Measurements from ENCODE around the gene UBR3. TPM values are rescaled to one million over a fixed set of nuclear protein-coding genes. Genes with fewer than 3 reads are reported as not detected.
"Not testable (repeated sequence)": the region's sequence is repeated elsewhere in the genome, so short reads cannot be mapped to it uniquely, and the experiment has no call there.

The UBR3 gene
- total RNA-seq, 1 donor from 2014 or later, result 23.4 TPM

- no peak for DNase-seq (ENCODE audit: low spot score)
- Mint-ChIP-seq H3K4me1 (ENCODE audit: unreplicated experiment) (no peaks in the 10 kb centered on the region), H3K27me3 (ENCODE audit: unreplicated experiment) (no peaks in the 10 kb centered on the region), H3K9me3 (ENCODE audit: unreplicated experiment) (no peaks in the 10 kb centered on the region), H3K4me3 (ENCODE audit: unreplicated experiment) (no peak overlapping the region), H3K27ac (ENCODE audit: unreplicated experiment) (no peak overlapping the region), H3K36me3 (ENCODE audit: low read depth, unreplicated experiment) (no peaks in the 10 kb centered on the region)
- TF ChIP-seq CTCF (IDR thresholded peaks at IDR 0.05; ENCODE audit: unreplicated experiment), result no peak
Observed at GRCh38 chr2:169946092-169946491, 118.8 kb downstream of the UBR3 start.

- no peaks in the 10 kb centered on the region for H3K27me3 Mint-ChIP-seq (ENCODE audit: unreplicated experiment)
- DNase-seq (ENCODE audit: low spot score), result no peak
- no peak overlapping the region for H3K27ac Mint-ChIP-seq (ENCODE audit: unreplicated experiment)
- H3K4me3 Mint-ChIP-seq (ENCODE audit: unreplicated experiment), result no peak overlapping the region
- H3K4me1 Mint-ChIP-seq (ENCODE audit: unreplicated experiment), result no peaks in the 10 kb centered on the region
- H3K9me3 Mint-ChIP-seq (ENCODE audit: unreplicated experiment), result no peaks in the 10 kb centered on the region
- H3K36me3 Mint-ChIP-seq (ENCODE audit: low read depth, unreplicated experiment), result no peaks in the 10 kb centered on the region
- no peak for TF ChIP-seq CTCF (IDR thresholded peaks at IDR 0.05; ENCODE audit: unreplicated experiment)
Observed at GRCh38 chr2:169946546-169946945, 119.3 kb downstream of the UBR3 start.

GRCh38 chr2:169955940-169956339, 128.7 kb downstream of the UBR3 start:
- no peak overlapping the region for H3K4me3 Mint-ChIP-seq (ENCODE audit: unreplicated experiment)

GRCh38 chr2:169957219-169957618, 130.0 kb downstream of the UBR3 start:
- not testable (repeated sequence) for H3K9me3 Mint-ChIP-seq (ENCODE audit: unreplicated experiment); DNase-seq (ENCODE audit: low spot score); H3K27me3 Mint-ChIP-seq (ENCODE audit: unreplicated experiment); H3K27ac Mint-ChIP-seq (ENCODE audit: unreplicated experiment); H3K4me1 Mint-ChIP-seq (ENCODE audit: unreplicated experiment); H3K4me3 Mint-ChIP-seq (ENCODE audit: unreplicated experiment)
- peaks cover 18% of the 10 kb centered on the region for H3K36me3 Mint-ChIP-seq (ENCODE audit: low read depth, unreplicated experiment)

More at GRCh38 chr2:169955940-169956339, 128.7 kb downstream of the UBR3 start:
- Mint-ChIP-seq H3K27ac (ENCODE audit: unreplicated experiment) (no peak overlapping the region), H3K4me1 (ENCODE audit: unreplicated experiment) (no peaks in the 10 kb centered on the region), H3K36me3 (ENCODE audit: low read depth, unreplicated experiment) (peaks cover 15% of the 10 kb centered on the region), H3K9me3 (ENCODE audit: unreplicated experiment) (no peaks in the 10 kb centered on the region), H3K27me3 (ENCODE audit: unreplicated experiment) (peaks cover 2% of the 10 kb centered on the region)
- no peak for TF ChIP-seq CTCF (IDR thresholded peaks at IDR 0.05; ENCODE audit: unreplicated experiment)
- DNase-seq (ENCODE audit: low spot score), result no peak

GRCh38 chr2:169961911-169962310, 134.7 kb downstream of the UBR3 start:
- no peak for TF ChIP-seq CTCF (IDR thresholded peaks at IDR 0.05; ENCODE audit: unreplicated experiment)
- Mint-ChIP-seq H3K4me1 (ENCODE audit: unreplicated experiment) (no peaks in the 10 kb centered on the region), H3K27me3 (ENCODE audit: unreplicated experiment) (no peaks in the 10 kb centered on the region), H3K36me3 (ENCODE audit: low read depth, unreplicated experiment) (peaks cover 13% of the 10 kb centered on the region), H3K27ac (ENCODE audit: unreplicated experiment) (no peak overlapping the region), H3K4me3 (ENCODE audit: unreplicated experiment) (no peak overlapping the region), H3K9me3 (ENCODE audit: unreplicated experiment) (no peaks in the 10 kb centered on the region)
- DNase-seq (ENCODE audit: low spot score), result no peak

GRCh38 chr2:169963786-169964185, 136.5 kb downstream of the UBR3 start:
- Mint-ChIP-seq H3K36me3 (ENCODE audit: low read depth, unreplicated experiment) (peaks cover 10% of the 10 kb centered on the region), H3K27me3 (ENCODE audit: unreplicated experiment) (no peaks in the 10 kb centered on the region), H3K4me3 (ENCODE audit: unreplicated experiment) (no peak overlapping the region)

More at GRCh38 chr2:169963786-169964185, 136.5 kb downstream of the UBR3 start:
- H3K27ac Mint-ChIP-seq (ENCODE audit: unreplicated experiment), result no peak overlapping the region
- no peak for DNase-seq (ENCODE audit: low spot score)
- no peak for TF ChIP-seq CTCF (IDR thresholded peaks at IDR 0.05; ENCODE audit: unreplicated experiment)
- H3K4me1 Mint-ChIP-seq (ENCODE audit: unreplicated experiment), result no peaks in the 10 kb centered on the region
- no peaks in the 10 kb centered on the region for H3K9me3 Mint-ChIP-seq (ENCODE audit: unreplicated experiment)

Measured in endothelial cell (in vitro differentiated cells).